ENCODE results near the gene KCNC1.

DNA sequence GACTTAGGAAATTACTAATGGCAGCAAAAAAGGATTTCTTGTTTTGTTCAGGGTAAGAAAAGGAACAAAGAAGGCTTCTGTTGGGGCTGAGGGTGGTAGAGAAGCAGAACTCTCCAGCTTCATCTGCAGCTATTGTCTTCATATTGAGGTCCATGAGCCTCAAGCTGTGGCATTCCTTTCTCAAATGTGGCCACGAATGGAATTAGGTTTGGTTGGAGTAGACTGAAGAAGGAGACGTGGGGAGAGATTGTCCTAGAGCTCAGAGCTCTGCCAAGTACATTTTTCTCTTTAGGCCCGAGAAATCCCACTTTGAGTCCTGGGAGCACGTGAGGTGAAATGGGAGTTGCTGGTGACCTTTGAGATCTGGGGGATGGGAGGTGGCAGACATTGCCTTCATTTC, 41.0 kb upstream of the KCNC1 start:
- TF ChIP-seq CTCF (IDR thresholded peaks at IDR 0.05; ENCODE audit: low read depth, low read length) (no peak), EZH2phosphoT487 (IDR thresholded peaks at IDR 0.05; ENCODE audit: low read depth) (no peak)
